Measurements from ENCODE around the gene ACSM3.
"Not testable (repeated sequence)": the region's sequence is repeated elsewhere in the genome, so short reads cannot be mapped to it uniquely, and the experiment has no call there.

ACSM3 gene

DNA sequence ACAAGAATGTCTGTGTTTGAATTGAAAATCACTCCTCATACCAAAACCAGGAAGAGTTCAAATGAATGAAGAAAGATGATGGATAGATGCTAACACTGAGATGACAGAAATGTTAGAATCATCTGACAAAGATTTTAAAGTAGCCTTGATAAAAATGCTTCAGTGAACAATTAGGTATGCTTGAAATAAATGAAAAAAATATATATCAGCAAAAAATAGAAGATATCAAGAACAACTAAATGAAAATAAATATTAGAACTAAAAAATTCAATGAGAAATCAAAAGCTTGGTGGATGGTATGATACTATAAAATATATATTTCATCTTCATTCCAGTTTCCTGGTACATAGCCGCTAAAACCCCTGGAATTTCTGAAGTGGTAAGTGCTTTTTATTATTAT is 8.6 kb upstream of the ACSM3 start:
- no peak for DNase-seq

- not testable (repeated sequence) for DNase-seq
These were observed 8.0 kb upstream of the ACSM3 start for GRCh38 chr16:20755799-20756198.

- no peak for DNase-seq
These were observed 3.5 kb upstream of the ACSM3 start for GRCh38 chr16:20760346-20760745.

GRCh38 chr16:20761175-20761574 is 2.6 kb upstream of the ACSM3 start:
- no peak for DNase-seq

DNA sequence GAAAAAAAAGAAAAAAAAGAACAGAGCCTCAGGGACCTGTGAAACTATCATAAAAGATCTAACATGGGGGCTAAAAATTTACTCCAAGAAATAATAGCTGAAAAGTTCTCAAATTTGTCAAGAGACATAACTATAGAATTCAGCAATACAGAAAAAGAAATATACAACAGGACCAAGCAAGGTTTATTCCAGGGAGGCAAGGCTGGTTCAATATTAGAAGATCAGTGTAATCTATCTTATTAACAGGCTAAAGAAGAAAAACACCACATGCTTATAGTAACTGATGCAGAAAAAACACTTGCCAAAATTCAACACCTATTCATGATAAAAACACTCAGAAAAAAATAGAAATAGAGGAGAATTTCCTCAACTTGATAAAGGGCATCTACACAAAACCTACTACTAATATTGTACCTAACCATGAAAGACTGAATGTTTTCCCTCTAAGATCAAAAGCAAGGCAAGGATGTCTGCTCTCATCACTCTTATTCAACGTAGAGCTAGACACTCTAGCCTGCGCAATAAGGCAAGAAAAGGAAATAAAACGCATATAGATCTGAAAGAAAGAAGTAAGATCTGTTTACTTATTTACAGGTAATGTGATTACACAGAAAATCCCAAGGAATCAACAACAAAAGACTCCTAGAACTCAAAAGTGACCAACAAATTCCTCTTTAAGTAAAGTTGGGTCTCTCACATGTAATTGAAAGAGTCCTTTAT is 1.2 kb upstream of the ACSM3 start:
- DNase-seq = no peak

GRCh38 chr16:20764448-20764847 is 634 bp downstream of the ACSM3 start:
- DNase-seq = not testable (repeated sequence)

- DNase-seq = no peak
These were observed 1.9 kb downstream of the ACSM3 start for GRCh38 chr16:20765732-20766131.

- no peak for DNase-seq
These were observed 2.5 kb downstream of the ACSM3 start for GRCh38 chr16:20766294-20766693.

DNA sequence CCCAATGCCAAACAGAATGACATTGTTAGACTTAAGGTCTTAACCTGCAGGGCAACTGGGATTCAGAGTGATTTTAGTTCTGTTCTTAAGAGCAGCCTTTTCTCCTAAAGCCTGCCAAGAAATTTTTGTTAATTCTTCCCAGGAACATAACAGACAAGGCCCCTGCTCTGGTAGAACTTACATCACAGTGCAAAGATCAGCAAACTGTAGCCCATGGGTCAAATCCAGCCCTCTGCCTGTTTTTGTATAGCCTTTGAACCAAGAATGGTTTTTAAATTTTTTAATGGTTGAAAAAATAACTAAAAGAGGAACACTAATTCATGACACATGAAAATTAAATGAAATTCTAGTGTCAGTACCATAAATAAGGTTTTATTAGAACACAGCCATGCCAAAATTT is 3.8 kb downstream of the ACSM3 start:
- no peak for DNase-seq

GRCh38 chr16:20768121-20768520 is 4.3 kb downstream of the ACSM3 start:
- no peak for DNase-seq

GRCh38 chr16:20768818-20769217 is 5.0 kb downstream of the ACSM3 start:
- no peak for DNase-seq

GRCh38 chr16:20773679-20774078 is 9.9 kb downstream of the ACSM3 start:
- no peak for DNase-seq

DNA sequence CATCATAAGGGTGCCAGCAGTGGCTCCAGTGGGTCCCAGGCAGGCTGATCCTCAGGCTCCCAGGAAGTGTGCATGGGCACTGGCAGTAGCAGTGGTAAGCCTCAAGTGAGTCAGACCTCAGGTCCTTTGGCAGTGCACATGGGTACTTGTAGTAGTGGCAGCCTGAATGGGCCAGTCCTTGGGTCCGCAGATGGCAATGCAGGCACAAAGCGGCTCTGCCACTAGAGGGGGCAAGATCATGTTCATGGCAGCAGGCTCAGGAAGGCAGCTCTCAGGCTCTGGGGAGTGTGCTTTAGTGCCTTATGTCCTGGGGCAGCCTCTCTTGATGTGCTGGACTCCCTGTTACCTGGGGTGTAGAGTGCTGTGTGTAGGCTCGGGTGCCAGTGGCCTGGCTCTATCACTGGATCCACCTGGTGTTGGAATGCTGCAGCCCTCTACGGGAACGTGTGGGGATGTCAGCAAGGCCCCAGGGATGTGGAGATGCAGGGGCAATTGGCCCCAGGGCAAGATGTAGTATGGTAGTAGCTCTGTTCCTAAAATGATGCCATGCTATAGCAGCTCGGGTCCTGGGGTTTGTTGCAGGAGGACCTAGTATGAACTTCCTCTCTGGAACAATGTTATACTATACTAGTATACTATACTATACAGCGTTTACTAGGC is 11.0 kb downstream of the ACSM3 start:
- peak in 8 of 56 donors; percentile 0 to 15 (median 1) for DNase-seq

GRCh38 chr16:20781697-20782096 is 17.9 kb downstream of the ACSM3 start:
- DNase-seq = no peak

DNA sequence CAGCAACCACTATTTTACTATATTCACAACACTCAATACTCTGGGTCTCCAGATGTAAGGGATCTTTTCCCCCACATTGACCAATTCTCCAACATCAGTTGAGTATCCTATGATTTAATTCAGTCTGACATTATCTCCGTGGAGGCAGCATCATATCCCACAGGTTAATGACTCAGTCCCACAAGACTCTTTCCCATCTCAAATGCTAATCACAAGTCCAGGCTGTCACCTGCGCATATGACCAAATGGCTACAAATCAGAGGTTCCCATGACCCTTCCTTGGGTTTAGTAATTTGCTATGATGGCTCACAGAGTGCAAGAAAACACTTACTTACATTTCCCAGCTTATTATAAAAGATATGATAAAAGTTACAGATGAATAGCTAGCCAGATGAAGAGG is 18.7 kb downstream of the ACSM3 start:
- DNase-seq = no peak

GRCh38 chr16:20784204-20784603 is 20.4 kb downstream of the ACSM3 start:
- no peak for DNase-seq

GRCh38 chr16:20789130-20789529 is 25.3 kb downstream of the ACSM3 start:
- no peak for DNase-seq

DNA sequence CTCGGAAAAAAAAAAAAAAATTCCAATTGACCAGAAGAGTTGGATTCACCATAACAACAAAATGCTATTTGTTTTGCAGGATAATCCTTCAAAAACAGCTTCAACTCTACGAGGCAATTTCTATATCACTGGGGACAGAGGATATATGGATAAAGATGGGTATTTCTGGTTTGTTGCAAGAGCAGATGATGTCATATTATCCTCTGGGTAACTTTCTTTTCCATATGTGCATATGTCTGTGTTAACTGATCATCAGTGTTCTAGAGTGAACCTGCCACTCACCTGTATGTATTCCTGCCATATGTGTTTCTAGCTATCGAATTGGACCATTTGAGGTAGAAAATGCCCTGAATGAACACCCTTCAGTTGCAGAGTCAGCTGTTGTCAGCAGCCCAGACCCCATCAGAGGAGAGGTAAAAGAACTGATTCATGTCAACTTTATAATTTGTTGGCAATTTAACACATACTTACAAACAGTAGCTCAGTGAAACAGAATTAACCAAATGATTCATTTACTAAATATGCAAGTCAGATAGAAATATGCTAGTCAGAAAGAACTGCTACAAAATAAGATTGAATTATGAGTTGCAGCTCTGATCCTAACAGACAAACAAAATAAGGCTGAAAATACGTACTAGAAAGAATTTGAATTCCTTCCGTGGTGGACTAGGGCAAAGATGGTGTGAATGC is 28.3 kb downstream of the ACSM3 start:
- DNase-seq = no peak

DNA sequence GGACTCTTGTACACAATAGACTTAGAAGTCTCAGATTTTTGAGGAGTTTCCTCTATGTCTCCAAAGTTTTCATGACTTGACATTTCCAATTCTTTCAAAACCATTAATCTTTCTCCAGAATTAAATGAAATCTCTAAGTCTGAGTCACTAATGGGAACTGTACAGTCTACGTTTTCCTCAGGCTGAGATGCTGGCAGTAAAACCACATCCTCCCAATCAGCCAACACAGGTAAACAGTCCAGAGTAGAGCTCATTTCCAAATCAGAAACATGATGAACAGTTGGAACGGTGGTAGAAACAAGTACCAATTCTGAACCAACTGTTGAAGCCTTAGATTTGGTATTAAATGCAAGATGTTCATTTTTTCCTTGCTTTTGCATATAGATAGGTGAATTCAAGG is 34.5 kb downstream of the ACSM3 start:
- DNase-seq = no peak

DNA sequence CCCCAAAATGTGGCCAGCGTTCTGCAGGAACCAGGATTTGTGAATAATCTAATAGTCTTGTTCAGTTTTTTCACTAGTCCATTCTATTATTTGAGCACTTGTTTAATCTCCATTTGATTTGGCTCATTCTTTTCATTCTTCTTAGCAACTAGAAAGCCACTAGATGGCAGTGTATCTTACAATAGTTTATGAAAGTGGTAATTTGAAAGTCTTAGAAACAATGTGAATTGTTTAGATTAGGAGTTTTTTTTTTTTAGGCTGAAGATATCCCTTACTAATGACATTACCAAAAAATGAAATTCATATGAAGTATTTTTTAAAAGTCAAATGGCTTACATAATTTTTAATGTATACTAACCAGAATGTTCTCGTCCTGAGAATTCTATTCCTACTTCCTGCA is 35.8 kb downstream of the ACSM3 start:
- DNase-seq = no peak

DNA sequence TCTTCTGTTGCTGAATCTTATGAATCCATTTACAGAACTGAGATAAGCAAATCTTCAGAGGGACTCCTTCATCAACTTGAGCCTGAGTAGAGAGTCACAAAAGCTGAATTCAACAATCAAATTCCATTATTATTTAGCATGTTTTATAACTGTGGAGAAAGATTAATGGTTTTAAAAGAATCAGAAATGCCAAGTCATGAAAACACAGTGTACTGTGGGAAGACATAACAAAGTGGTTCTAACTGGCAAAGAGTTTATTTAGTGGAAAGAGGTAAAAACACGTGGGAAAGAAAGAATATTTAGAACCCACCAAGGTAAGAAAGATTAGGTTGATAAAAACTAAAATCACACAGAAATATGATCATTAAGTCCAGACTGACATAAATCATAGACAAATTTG is 37.5 kb downstream of the ACSM3 start:
- no peak for DNase-seq

- no peak for DNase-seq
These were observed 39.4 kb downstream of the ACSM3 start for GRCh38 chr16:20803192-20803560.
